Measurements from ENCODE around the gene ZBTB46. TPM values are rescaled to one million over a fixed set of nuclear protein-coding genes. Genes with fewer than 3 reads are reported as not detected.

Gene ZBTB46
- polyA plus RNA-seq, 3 donors: 0.07 to 2.3 (median 0.37) TPM

DNA sequence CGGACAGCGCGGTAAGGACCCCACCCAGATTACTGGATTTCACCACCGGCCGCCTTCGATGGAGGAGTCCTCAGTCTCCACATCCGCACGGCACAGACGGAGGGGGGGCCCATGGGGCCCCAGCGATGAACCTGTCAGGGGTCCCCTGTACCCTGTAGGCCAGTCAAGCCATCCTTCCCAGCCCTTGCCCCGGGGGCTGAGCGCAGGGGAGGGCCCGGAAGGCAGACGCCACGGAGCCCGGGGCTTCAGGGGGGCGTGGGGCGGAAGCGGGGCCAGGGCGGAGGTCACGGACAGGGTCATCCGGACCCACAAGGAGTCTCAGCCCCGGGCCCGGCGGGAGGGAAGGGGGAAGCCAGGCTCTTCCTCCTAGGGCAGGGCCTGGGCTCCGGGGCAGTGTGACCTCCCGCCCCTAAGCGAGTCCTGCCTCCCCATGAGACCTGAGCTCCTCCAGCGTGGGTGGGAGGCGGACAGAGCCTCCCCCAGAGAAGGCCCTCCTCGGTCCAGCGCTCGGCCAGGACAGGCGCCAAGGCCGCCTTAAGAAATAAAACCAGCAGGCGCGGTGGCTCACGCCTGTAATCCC lies 22.8 kb downstream of the ZBTB46 start:
- TF ChIP-seq, protein P1, sequence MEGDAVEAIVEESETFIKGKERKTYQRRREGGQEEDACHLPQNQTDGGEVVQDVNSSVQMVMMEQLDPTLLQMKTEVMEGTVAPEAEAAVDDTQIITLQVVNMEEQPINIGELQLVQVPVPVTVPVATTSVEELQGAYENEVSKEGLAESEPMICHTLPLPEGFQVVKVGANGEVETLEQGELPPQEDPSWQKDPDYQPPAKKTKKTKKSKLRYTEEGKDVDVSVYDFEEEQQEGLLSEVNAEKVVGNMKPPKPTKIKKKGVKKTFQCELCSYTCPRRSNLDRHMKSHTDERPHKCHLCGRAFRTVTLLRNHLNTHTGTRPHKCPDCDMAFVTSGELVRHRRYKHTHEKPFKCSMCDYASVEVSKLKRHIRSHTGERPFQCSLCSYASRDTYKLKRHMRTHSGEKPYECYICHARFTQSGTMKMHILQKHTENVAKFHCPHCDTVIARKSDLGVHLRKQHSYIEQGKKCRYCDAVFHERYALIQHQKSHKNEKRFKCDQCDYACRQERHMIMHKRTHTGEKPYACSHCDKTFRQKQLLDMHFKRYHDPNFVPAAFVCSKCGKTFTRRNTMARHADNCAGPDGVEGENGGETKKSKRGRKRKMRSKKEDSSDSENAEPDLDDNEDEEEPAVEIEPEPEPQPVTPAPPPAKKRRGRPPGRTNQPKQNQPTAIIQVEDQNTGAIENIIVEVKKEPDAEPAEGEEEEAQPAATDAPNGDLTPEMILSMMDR (IDR thresholded peaks at IDR 0.05): no peak
- intact Hi-C loops (cut with micrococcal nuclease): loop anchor here in 1 of 2 donors (10.0 kb wide), 1 partner anchor 47 kb away; no protein-coding TSS in a partner anchor
- Histone ChIP-seq H2AFZ (ENCODE audit: insufficient read depth, low read depth, low read length, poor library complexity, severe bottlenecking) (no peak overlapping the region), H3K4me3 (replicated peaks in 1 of 3; ENCODE audit: low read depth in 2 of 3, low read length in 3 of 3) (no peak overlapping the region), H3K27ac (ENCODE audit: low read depth in 1 of 2, low read length in 2 of 2) (no peak overlapping the region), H3K79me2 (ENCODE audit: insufficient read depth, low read length) (no peaks in the 10 kb centered on the region), H3K27me3 (ENCODE audit: control insufficient read depth in 2 of 2, insufficient read depth in 2 of 2, low read length in 2 of 2) (no peaks in the 10 kb centered on the region), H3K36me3 (replicated peaks in 1 of 2; ENCODE audit: control insufficient read depth in 1 of 2, insufficient read depth in 2 of 2, low read length in 2 of 2) (no peaks in the 10 kb centered on the region), H3K4me2 (replicated peaks; ENCODE audit: extremely low read depth, low read length, poor library complexity, severe bottlenecking) (no peak overlapping the region), H3K4me1 (ENCODE audit: control insufficient read depth in 1 of 2, insufficient read depth in 2 of 2, low read length in 2 of 2) (peaks cover 12 to 13% of the 10 kb centered on the region in 2 donors), H3K9me3 (replicated peaks in 1 of 2; ENCODE audit: control insufficient read depth in 1 of 2, insufficient read depth in 1 of 2, low read length in 2 of 2) (no peaks in the 10 kb centered on the region), H3K9ac (ENCODE audit: insufficient read depth, low read length, poor library complexity, severe bottlenecking) (no peak overlapping the region), H4K20me1 (ENCODE audit: insufficient read depth, low read length) (no peaks in the 10 kb centered on the region)
- H3K27me3 Mint-ChIP-seq (ENCODE audit: low read depth in 3 of 3): peaks cover 0 to 3% (median 2%) of the 10 kb centered on the region in 3 donors
- H3K4me1 Mint-ChIP-seq: peaks cover 14% of the 10 kb centered on the region
- peak overlapping the region in 1 of 7 donors; percentile 19 for H3K27ac Mint-ChIP-seq
- WGBS (ENCODE audit: insufficient coverage): 95% methylated on average over 38 of the region's 38 CpGs
- H3K9me3 Mint-ChIP-seq: no peaks in the 10 kb centered on the region
- no peaks in the 10 kb centered on the region for H3K36me3 Mint-ChIP-seq
- DNase-seq: no peak
- no peak overlapping the region for H3K4me3 Mint-ChIP-seq

DNA sequence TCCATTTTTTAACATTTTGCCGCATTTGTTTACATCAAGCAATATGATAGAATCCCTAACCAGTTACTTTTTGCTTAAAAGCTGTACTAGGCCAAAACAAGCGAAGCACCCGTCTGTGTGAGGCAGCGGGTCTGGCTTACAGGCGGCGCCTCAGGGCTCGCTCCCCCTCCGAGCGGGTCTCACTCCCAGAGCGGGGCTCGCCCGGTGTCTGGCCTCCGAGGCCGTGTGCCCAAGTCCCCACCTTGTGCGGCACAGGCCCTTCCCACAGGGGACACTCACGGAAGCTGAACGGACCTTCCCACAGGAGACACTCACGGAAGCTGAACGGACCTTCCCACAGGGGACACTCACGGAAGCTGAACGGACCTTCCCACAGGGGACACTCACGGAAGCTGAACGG lies 23.4 kb downstream of the ZBTB46 start:
- Histone ChIP-seq H3K4me2 (replicated peaks; ENCODE audit: extremely low read depth, low read length, poor library complexity, severe bottlenecking) (no peak overlapping the region), H3K27ac (ENCODE audit: low read depth in 1 of 2, low read length in 2 of 2) (no peak overlapping the region), H3K27me3 (ENCODE audit: control insufficient read depth in 2 of 2, insufficient read depth in 2 of 2, low read length in 2 of 2) (no peaks in the 10 kb centered on the region), H3K79me2 (ENCODE audit: insufficient read depth, low read length) (no peaks in the 10 kb centered on the region), H3K9ac (ENCODE audit: insufficient read depth, low read length, poor library complexity, severe bottlenecking) (no peak overlapping the region), H3K9me3 (replicated peaks in 1 of 2; ENCODE audit: control insufficient read depth in 1 of 2, insufficient read depth in 1 of 2, low read length in 2 of 2) (no peaks in the 10 kb centered on the region), H2AFZ (ENCODE audit: insufficient read depth, low read depth, low read length, poor library complexity, severe bottlenecking) (no peak overlapping the region), H3K4me1 (ENCODE audit: control insufficient read depth in 1 of 2, insufficient read depth in 2 of 2, low read length in 2 of 2) (peaks cover 18 to 19% of the 10 kb centered on the region in 2 donors), H3K4me3 (replicated peaks in 1 of 3; ENCODE audit: low read depth in 2 of 3, low read length in 3 of 3) (no peak overlapping the region), H3K36me3 (replicated peaks in 1 of 2; ENCODE audit: control insufficient read depth in 1 of 2, insufficient read depth in 2 of 2, low read length in 2 of 2) (no peaks in the 10 kb centered on the region), H4K20me1 (ENCODE audit: insufficient read depth, low read length) (no peaks in the 10 kb centered on the region)
- WGBS (ENCODE audit: insufficient coverage): 96% methylated on average over 17 of the region's 23 CpGs
- H3K4me3 Mint-ChIP-seq: no peak overlapping the region
- peaks cover 0 to 3% (median 0%) of the 10 kb centered on the region in 3 donors for H3K27me3 Mint-ChIP-seq (ENCODE audit: low read depth in 3 of 3)
- no peak overlapping the region for H3K27ac Mint-ChIP-seq
- H3K36me3 Mint-ChIP-seq: no peaks in the 10 kb centered on the region
- H3K4me1 Mint-ChIP-seq: peaks cover 20% of the 10 kb centered on the region
- no peak for DNase-seq
- TF ChIP-seq, protein P1 (IDR thresholded peaks at IDR 0.05): no peak
- H3K9me3 Mint-ChIP-seq: no peaks in the 10 kb centered on the region
- intact Hi-C loops (cut with micrococcal nuclease): loop anchor here in 1 of 2 donors (10.0 kb wide), 1 partner anchor 47 kb away; no protein-coding TSS in a partner anchor
